RPMI8226 (cell line): ENCODE measurements around the gene CYP4B1.
"Not testable (repeated sequence)": the region's sequence is repeated elsewhere in the genome, so short reads cannot be mapped to it uniquely, and the experiment has no call there.

Experiments
- DNase-seq: peaks from one replicate; pipeline ENCODE4 v3.0.0-alpha.2; 2015

Gene CYP4B1

GRCh38 chr1:46816930-46817329 is 18.1 kb downstream of the CYP4B1 start:
- no peak for DNase-seq

- DNase-seq = no peak
These were observed 19.0 kb downstream of the CYP4B1 start for GRCh38 chr1:46817814-46818213.

GRCh38 chr1:46818591-46818990 is 19.7 kb downstream of the CYP4B1 start:
- DNase-seq = no peak

- no peak for DNase-seq
These were observed 20.5 kb downstream of the CYP4B1 start for GRCh38 chr1:46819335-46819734.

GRCh38 chr1:46820076-46820475 is 21.2 kb downstream of the CYP4B1 start:
- DNase-seq = peak; percentile 1

- DNase-seq = peak; percentile 2
These were observed 21.8 kb downstream of the CYP4B1 start for GRCh38 chr1:46820560-46821060.

GRCh38 chr1:46822248-46822826 is 23.5 kb downstream of the CYP4B1 start:
- DNase-seq = no peak

GRCh38 chr1:46823151-46823550 is 24.3 kb downstream of the CYP4B1 start:
- peak; percentile 1 for DNase-seq

- not testable (repeated sequence) for DNase-seq
These were observed 28.0 kb downstream of the CYP4B1 start for GRCh38 chr1:46826892-46827291.

GRCh38 chr1:46830665-46831322 is 31.9 kb downstream of the CYP4B1 start:
- DNase-seq = no peak

GRCh38 chr1:46835469-46835868 is 36.6 kb downstream of the CYP4B1 start:
- DNase-seq = not testable (repeated sequence)

- not testable (repeated sequence) for DNase-seq
These were observed 47.5 kb downstream of the CYP4B1 start for GRCh38 chr1:46846386-46846785.

- DNase-seq = not testable (repeated sequence)
These were observed 58.8 kb downstream of the CYP4B1 start for GRCh38 chr1:46857660-46858065.

- no peak for DNase-seq
These were observed 63.5 kb downstream of the CYP4B1 start for GRCh38 chr1:46862348-46862747.
